Left ventricle myocardium superior (tissue), 1 donor: ENCODE results near the gene TMCC1. TPM values are rescaled to one million over a fixed set of nuclear protein-coding genes. Genes with fewer than 3 reads are reported as not detected.
"Not testable (repeated sequence)": the region's sequence is repeated elsewhere in the genome, so short reads cannot be mapped to it uniquely, and the experiment has no call there.

Experiments used
- ATAC-seq: fragments of 200-7000 bp; cut with Tn5 transposase; one replicate; pipeline ENCODE4 v1.9.1; 2020; ENCODE audit warnings: mild to moderate bottlenecking, moderate library complexity
- DNase-seq: peaks from one replicate; pipeline ENCODE4 v3.0.0-alpha.2; 2020
- intact Hi-C: fragments of 100-400 bp; cut with micrococcal nuclease; formaldehyde crosslinking; loops from one replicate; pipeline ENCODE4 v1.11.0; 2022
- total RNA-seq: library from RNA; stranded (reverse); fragmentation: NEBNext Ultra II Directional; extraction: Animal tissue kit (Norgen Biotek cat#: 25700); gene quantifications from one replicate; pipeline ENCODE4 v1.2.1, GENCODE V29; 2021
- donor health status: DM: no; HTN: yes; CAD: no; lungs with severe emphysema.

The TMCC1 gene
- total RNA-seq, 1 donor from 2014 or later = 28.4 TPM

GRCh38 chr3:129845956-129846355, 47.6 kb downstream of the TMCC1 start:
- intact Hi-C loops = no loop called here
- ATAC-seq (no peak), DNase-seq (no peak)

GRCh38 chr3:129840707-129841360, 52.7 kb downstream of the TMCC1 start:
- intact Hi-C loops = no loop called here
- DNase-seq (no peak), ATAC-seq (no peak)

- no peak for ATAC-seq
- intact Hi-C loops = no loop called here
- DNase-seq = no peak
Observed at GRCh38 chr3:129838086-129838485, 55.4 kb downstream of the TMCC1 start.

- DNase-seq (no peak), ATAC-seq (no peak)
- intact Hi-C loops = no loop called here
Observed at GRCh38 chr3:129837065-129837642, 56.4 kb downstream of the TMCC1 start.

GRCh38 chr3:129836381-129837064, 57.0 kb downstream of the TMCC1 start:
- no peak for ATAC-seq
- intact Hi-C loops = no loop called here

GRCh38 chr3:129835198-129835597, 58.3 kb downstream of the TMCC1 start:
- intact Hi-C loops = no loop called here
- no peak for DNase-seq
- ATAC-seq = no peak

More at GRCh38 chr3:129836381-129837064, 57.0 kb downstream of the TMCC1 start:
- DNase-seq = no peak

GRCh38 chr3:129834580-129834979, 58.9 kb downstream of the TMCC1 start:
- ATAC-seq = no peak
- intact Hi-C loops = no loop called here
- DNase-seq = no peak

- DNase-seq, ATAC-seq, intact Hi-C loops: not testable (repeated sequence)
Observed at GRCh38 chr3:129831942-129832341, 61.6 kb downstream of the TMCC1 start.

GRCh38 chr3:129831503-129831902, 62.0 kb downstream of the TMCC1 start:
- intact Hi-C loops = no loop called here
- no peak for DNase-seq
- no peak for ATAC-seq

- DNase-seq (no peak), ATAC-seq (peak; percentile 89)
- intact Hi-C loops = loop anchor here (5.0 kb wide), 2 partner anchors 177 to 337 kb away; no protein-coding TSS in a partner anchor
Observed at GRCh38 chr3:129829640-129830039, 63.9 kb downstream of the TMCC1 start.

- ATAC-seq (peak; percentile 41), DNase-seq (no peak)
- intact Hi-C loops = loop anchor here (5.0 kb wide), 2 partner anchors 175 to 335 kb away; no protein-coding TSS in a partner anchor
Observed at GRCh38 chr3:129827765-129828164, 65.7 kb downstream of the TMCC1 start.

GRCh38 chr3:129824926-129825541, 68.5 kb downstream of the TMCC1 start:
- ATAC-seq (peak; percentile 52), DNase-seq (no peak)
- intact Hi-C loops = loop anchor here (5.0 kb wide), 2 partner anchors 173 to 333 kb away; no protein-coding TSS in a partner anchor

GRCh38 chr3:129822679-129823078, 70.8 kb downstream of the TMCC1 start:
- DNase-seq = no peak
- no peak for ATAC-seq
- intact Hi-C loops = no loop called here

- ATAC-seq (no peak), DNase-seq (no peak)
- intact Hi-C loops = no loop called here
Observed at GRCh38 chr3:129822241-129822640, 71.3 kb downstream of the TMCC1 start.

- DNase-seq (no peak), ATAC-seq (no peak)
- intact Hi-C loops = no loop called here
Observed at GRCh38 chr3:129820587-129820986, 72.9 kb downstream of the TMCC1 start.

- no peak for DNase-seq
- no peak for ATAC-seq
- intact Hi-C loops = no loop called here
Observed at GRCh38 chr3:129812589-129812988, 80.9 kb downstream of the TMCC1 start.

- DNase-seq (no peak), ATAC-seq (no peak)
- intact Hi-C loops = no loop called here
Observed at GRCh38 chr3:129809297-129809696, 84.2 kb downstream of the TMCC1 start.

GRCh38 chr3:129796146-129796545, 97.4 kb downstream of the TMCC1 start:
- DNase-seq (no peak), ATAC-seq (no peak)
- intact Hi-C loops = no loop called here

- ATAC-seq = no peak
- intact Hi-C loops = no loop called here
- no peak for DNase-seq
Observed at GRCh38 chr3:129795186-129796010, 98.1 kb downstream of the TMCC1 start.
